Activated B cell treated with CpG ODN at 0.5 μM for 24 hours (primary cell): ENCODE measurements around the gene ETFB. TPM values are rescaled to one million over a fixed set of nuclear protein-coding genes. Genes with fewer than 3 reads are reported as not detected.

Experiments
- ATAC-seq: fragments of 200-7000 bp; cut with Tn5 transposase; one replicate; pipeline ENCODE4 v1.10.0; 2021; ENCODE audit warnings: low read depth, mild to moderate bottlenecking, moderate library complexity
- CTCF ChIA-PET: fragments of 350-600 bp; sonication (Branson Sonifier 250); formaldehyde crosslinking; loops from one replicate; lab custom pipeline; 2021; ENCODE audit warnings: antibody characterized with exemption; lab: Charles Lee
- POLR2A ChIA-PET: fragments of 350-600 bp; sonication (Branson Sonifier 250); formaldehyde crosslinking; loops from one replicate; lab custom pipeline; 2021; ENCODE audit warnings: antibody characterized with exemption; lab: Charles Lee
- DNase-seq: peaks from one replicate; pipeline ENCODE4 v3.0.0; 2022
- H3K27ac Mint-ChIP-seq: one replicate; pipeline ENCODE4 v1.8.0; 2020; ENCODE audit warnings: mixed read lengths
- H3K27me3 Mint-ChIP-seq: one replicate; pipeline ENCODE4 v1.8.0; 2021; ENCODE audit warnings: mixed read lengths
- H3K36me3 Mint-ChIP-seq: one replicate; pipeline ENCODE4 v1.8.0; 2021; ENCODE audit warnings: low read depth, mixed read lengths
- H3K4me1 Mint-ChIP-seq: one replicate; pipeline ENCODE4 v1.8.0; 2021; ENCODE audit warnings: mixed read lengths
- H3K4me3 Mint-ChIP-seq: one replicate; pipeline ENCODE4 v1.8.0; 2020; ENCODE audit warnings: mild to moderate bottlenecking, mixed read lengths
- H3K9me3 Mint-ChIP-seq: one replicate; pipeline ENCODE4 v1.8.0; 2020; ENCODE audit warnings: mixed read lengths
- intact Hi-C: fragments of 100-400 bp; cut with micrococcal nuclease; formaldehyde crosslinking; loops from one replicate; pipeline ENCODE4 v1.15.1; 2024
- total RNA-seq: library from RNA; stranded (reverse); gene quantifications from 2 replicates; pipeline ENCODE4 v1.2.3, GENCODE V29; 2022
- TF ChIP-seq, protein P1 (sequence below): fragments of 200-600 bp; IDR thresholded peaks from one replicate; pipeline ENCODE4 v1.8.0; 2022; ENCODE audit warnings: antibody characterized with exemption, mild to moderate bottlenecking

The ETFB gene
- total RNA-seq, 1 donor from 2014 or later: 43.8 TPM

GRCh38 chr19:51366389-51367254 is 434 bp upstream of the ETFB start:
- Mint-ChIP-seq H3K27me3 (no peaks in the 10 kb centered on the region), H3K27ac (peak overlapping the region; percentile 96), H3K9me3 (no peaks in the 10 kb centered on the region), H3K4me1 (peaks cover 37% of the 10 kb centered on the region), H3K36me3 (peaks cover 12% of the 10 kb centered on the region), H3K4me3 (peak overlapping the region; percentile 98)
- POLR2A ChIA-PET: interaction anchor here (0.6 to 3.7 kb wide), 14 partner anchors 11 to 336 kb away, joined by 3 to 35 read pairs (median 4); partner anchors contain the start of gene SIGLEC10
- CTCF ChIA-PET: interaction anchor here (1.5 to 1.7 kb wide), 3 partner anchors 22 to 51 kb away, joined by 5 to 7 read pairs (median 6); partner anchors contain the start of gene SIGLEC10
- intact Hi-C loops: loop anchor here (1.0 to 10.0 kb wide), 6 partner anchors 22 to 562 kb away; partner anchors contain the start of gene SIGLEC10
- TF ChIP-seq, protein P1, sequence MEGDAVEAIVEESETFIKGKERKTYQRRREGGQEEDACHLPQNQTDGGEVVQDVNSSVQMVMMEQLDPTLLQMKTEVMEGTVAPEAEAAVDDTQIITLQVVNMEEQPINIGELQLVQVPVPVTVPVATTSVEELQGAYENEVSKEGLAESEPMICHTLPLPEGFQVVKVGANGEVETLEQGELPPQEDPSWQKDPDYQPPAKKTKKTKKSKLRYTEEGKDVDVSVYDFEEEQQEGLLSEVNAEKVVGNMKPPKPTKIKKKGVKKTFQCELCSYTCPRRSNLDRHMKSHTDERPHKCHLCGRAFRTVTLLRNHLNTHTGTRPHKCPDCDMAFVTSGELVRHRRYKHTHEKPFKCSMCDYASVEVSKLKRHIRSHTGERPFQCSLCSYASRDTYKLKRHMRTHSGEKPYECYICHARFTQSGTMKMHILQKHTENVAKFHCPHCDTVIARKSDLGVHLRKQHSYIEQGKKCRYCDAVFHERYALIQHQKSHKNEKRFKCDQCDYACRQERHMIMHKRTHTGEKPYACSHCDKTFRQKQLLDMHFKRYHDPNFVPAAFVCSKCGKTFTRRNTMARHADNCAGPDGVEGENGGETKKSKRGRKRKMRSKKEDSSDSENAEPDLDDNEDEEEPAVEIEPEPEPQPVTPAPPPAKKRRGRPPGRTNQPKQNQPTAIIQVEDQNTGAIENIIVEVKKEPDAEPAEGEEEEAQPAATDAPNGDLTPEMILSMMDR: no peak
- ATAC-seq (peak; percentile 53), DNase-seq (peak; percentile 80)

DNA sequence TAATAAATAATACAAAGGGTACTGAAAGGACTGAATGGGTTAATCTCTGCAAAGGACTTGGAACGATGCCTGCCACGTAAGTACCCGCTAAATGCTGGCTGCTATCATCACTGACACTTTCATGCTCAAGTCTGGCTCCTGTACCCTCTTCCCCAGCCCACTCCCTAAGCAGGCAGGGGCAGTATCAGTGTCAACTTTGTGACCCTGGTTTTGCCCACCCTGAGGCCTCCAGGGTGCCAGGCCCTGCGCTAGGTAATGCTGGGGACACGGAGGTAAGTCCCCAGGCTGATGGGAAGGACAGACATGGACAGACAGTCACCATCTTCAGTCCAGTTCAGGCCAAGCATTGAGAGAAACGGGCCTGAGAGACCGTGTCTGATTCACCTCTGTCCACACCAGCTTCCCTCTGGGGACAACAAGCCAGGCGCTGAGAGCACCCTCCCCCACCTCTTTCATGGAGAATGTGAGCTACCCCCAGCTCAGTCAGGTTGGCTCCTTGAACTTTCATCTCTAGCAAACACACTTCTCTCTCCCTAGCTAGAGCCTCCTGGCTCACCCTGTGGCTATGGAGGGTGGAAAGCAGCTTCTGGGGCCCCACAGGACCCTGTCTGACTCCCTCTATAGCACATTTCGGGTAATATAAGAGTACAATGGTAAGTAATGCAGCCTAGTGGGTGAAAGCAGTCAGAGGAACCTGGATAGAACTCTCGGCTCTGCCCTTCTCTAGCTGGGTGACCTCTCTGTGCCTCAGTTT is 800 bp downstream of the ETFB start:
- peak; percentile 41 for DNase-seq
- H3K4me3 Mint-ChIP-seq: peak overlapping the region; percentile 98
- H3K4me1 Mint-ChIP-seq: peaks cover 39% of the 10 kb centered on the region
- H3K36me3 Mint-ChIP-seq: peaks cover 12% of the 10 kb centered on the region
- TF ChIP-seq, protein P1: no peak
- ChIA-PET POLR2A (interaction anchor here (0.6 to 3.7 kb wide), 6 partner anchors 21 to 68 kb away, joined by 3 to 35 read pairs (median 7); partner anchors contain the start of gene SIGLEC10), CTCF (interaction anchor here (1.6 to 1.7 kb wide), 2 partner anchors 21 to 25 kb away, joined by 5 to 7 read pairs; no protein-coding TSS in a partner anchor)
- ATAC-seq: no peak
- intact Hi-C loops: loop anchor here (10.0 kb wide), 1 partner anchor 561 kb away; no protein-coding TSS in a partner anchor
- H3K27ac Mint-ChIP-seq: peak overlapping the region; percentile 96
- no peaks in the 10 kb centered on the region for H3K27me3 Mint-ChIP-seq
- no peaks in the 10 kb centered on the region for H3K9me3 Mint-ChIP-seq

GRCh38 chr19:51364200-51365106 is 1.7 kb downstream of the ETFB start:
- no peak for DNase-seq
- H3K9me3 Mint-ChIP-seq: no peaks in the 10 kb centered on the region
- intact Hi-C loops: loop anchor here (10.0 kb wide), 1 partner anchor 560 kb away; no protein-coding TSS in a partner anchor
- no peak for ATAC-seq
- H3K4me1 Mint-ChIP-seq: peaks cover 39% of the 10 kb centered on the region
- TF ChIP-seq, protein P1: no peak
- H3K4me3 Mint-ChIP-seq: peak overlapping the region; percentile 42
- H3K36me3 Mint-ChIP-seq: peaks cover 12% of the 10 kb centered on the region
- H3K27ac Mint-ChIP-seq: peak overlapping the region; percentile 20
- no peaks in the 10 kb centered on the region for H3K27me3 Mint-ChIP-seq
- ChIA-PET POLR2A (interaction anchor here (1.5 to 2.1 kb wide), 2 partner anchors 25 kb away, joined by 5 to 12 read pairs; no protein-coding TSS in a partner anchor), CTCF (no interaction called here)

DNA sequence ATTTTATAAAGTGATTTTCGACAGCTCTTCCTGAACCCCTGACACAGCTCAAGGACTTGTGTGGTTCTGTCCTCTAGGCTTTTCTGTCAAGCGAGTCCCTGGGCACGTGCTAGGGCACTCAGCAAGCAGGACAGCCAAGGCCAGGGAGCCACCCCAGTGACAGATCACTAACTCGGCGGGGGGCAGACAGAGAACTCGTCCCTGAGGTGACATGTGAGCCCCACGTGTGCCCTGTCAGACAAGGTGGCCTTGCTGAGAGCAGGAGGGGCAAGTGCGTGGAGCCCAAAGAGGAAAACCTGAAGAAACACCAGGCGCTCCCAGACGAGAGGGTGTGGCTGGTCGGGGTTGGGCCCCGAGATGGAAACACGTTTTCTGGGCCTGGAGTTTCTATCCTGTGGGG is 4.9 kb downstream of the ETFB start:
- ChIA-PET CTCF (no interaction called here), POLR2A (interaction anchor here (0.9 kb wide), 1 partner anchor 12 kb away, joined by 3 read pairs; no protein-coding TSS in a partner anchor)
- DNase-seq (no peak), ATAC-seq (no peak)
- no peaks in the 10 kb centered on the region for H3K9me3 Mint-ChIP-seq
- intact Hi-C loops: loop anchor here (10.0 kb wide), 1 partner anchor 556 kb away; no protein-coding TSS in a partner anchor
- TF ChIP-seq, protein P1: no peak
- H3K4me3 Mint-ChIP-seq: no peak overlapping the region
- no peaks in the 10 kb centered on the region for H3K27me3 Mint-ChIP-seq
- no peak overlapping the region for H3K27ac Mint-ChIP-seq
- H3K4me1 Mint-ChIP-seq: peaks cover 33% of the 10 kb centered on the region
- H3K36me3 Mint-ChIP-seq: peaks cover 5% of the 10 kb centered on the region
